HG03103 (cell line): ENCODE results near the gene PRPF19.

ENCODE experiments used
- ATAC-seq: cut with Tn5 transposase; IDR thresholded peaks from one replicate; pipeline ENCODE4 v1.9.1; 2021; ENCODE audit warnings: low read depth; ENCODE audit not compliant: unreplicated experiment

The PRPF19 gene

GRCh38 chr11:60924110-60924905, 17.9 kb upstream of the PRPF19 start, which contains the start of gene TMEM132A:
Gene TMEM132A, plus strand, starts transcription at chr11:60924460. Its CDS starts 174 bp downstream, at chr11:60924634.
- ATAC-seq: no peak

GRCh38 chr11:60923800-60924109, 17.4 kb upstream of the PRPF19 start:
- no peak for ATAC-seq

- no peak for ATAC-seq
Observed at GRCh38 chr11:60923326-60923725, 16.9 kb upstream of the PRPF19 start.

GRCh38 chr11:60922906-60923305, 16.5 kb upstream of the PRPF19 start:
- ATAC-seq: no peak

GRCh38 chr11:60921777-60922335, 15.5 kb upstream of the PRPF19 start:
- ATAC-seq: no peak

GRCh38 chr11:60921259-60921658, 14.9 kb upstream of the PRPF19 start:
- ATAC-seq: no peak

GRCh38 chr11:60919956-60920355, 13.6 kb upstream of the PRPF19 start:
- no peak for ATAC-seq

GRCh38 chr11:60919320-60919719, 12.9 kb upstream of the PRPF19 start:
- ATAC-seq: no peak

GRCh38 chr11:60918939-60919265, 12.5 kb upstream of the PRPF19 start:
- no peak for ATAC-seq

- no peak for ATAC-seq
Observed at GRCh38 chr11:60918251-60918938, 12.0 kb upstream of the PRPF19 start.

GRCh38 chr11:60917267-60917666, 10.9 kb upstream of the PRPF19 start:
- no peak for ATAC-seq

- ATAC-seq: no peak
Observed at GRCh38 chr11:60916669-60917206, 10.4 kb upstream of the PRPF19 start.

- peak; percentile 35 for ATAC-seq
Observed at GRCh38 chr11:60915248-60915914, 9.0 kb upstream of the PRPF19 start.

GRCh38 chr11:60914633-60915247, 8.4 kb upstream of the PRPF19 start:
- ATAC-seq: no peak

- peak; percentile 35 for ATAC-seq
Observed at GRCh38 chr11:60913793-60914632, 7.6 kb upstream of the PRPF19 start, which contains the start of gene TMEM109. Gene TMEM109, plus strand, starts transcription at chr11:60914158. Its CDS starts 5,536 bp downstream, at chr11:60919694.

- no peak for ATAC-seq
Observed at GRCh38 chr11:60912851-60913528, 6.6 kb upstream of the PRPF19 start.

- no peak for ATAC-seq
Observed at GRCh38 chr11:60912223-60912850, 6.0 kb upstream of the PRPF19 start.

- ATAC-seq: no peak
Observed at GRCh38 chr11:60910711-60911380, 4.5 kb upstream of the PRPF19 start.
